ENCODE data around the gene PRR12.

Gene PRR12

DNA sequence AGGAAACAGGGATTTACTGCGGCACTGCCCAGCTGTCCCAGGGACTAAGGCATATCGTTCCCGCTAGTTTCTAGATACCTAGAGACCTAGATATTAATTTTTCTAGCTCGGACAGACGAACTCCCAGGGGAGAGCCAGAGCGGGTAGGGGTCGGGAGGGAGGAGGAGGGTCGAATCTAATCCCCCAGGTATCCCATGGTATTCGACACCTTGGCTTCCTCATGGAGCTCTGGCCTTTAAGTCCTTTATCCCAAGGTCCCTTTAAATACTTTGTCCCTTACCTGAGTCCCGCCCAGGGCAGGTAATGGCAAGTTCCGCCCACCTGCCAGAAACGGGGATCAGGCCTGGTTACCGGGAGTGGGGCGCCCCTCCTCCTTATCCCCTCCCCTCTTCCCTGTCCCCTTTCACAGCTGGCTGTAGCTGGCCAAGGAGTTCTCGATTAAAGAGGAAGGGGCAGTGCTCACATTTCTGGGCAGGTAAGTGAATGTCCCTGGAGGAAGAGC, 9.9 kb upstream of the PRR12 start, which contains the start of gene PRRG2:
PRRG2 (plus strand) TSS at position 310 of the 502 bp plus-strand sequence. CDS start 1,904 bp downstream, outside the sequence.
- no peaks in the 10 kb centered on the region for H3K27me3 ChIP-seq (replicated peaks; ENCODE audit: insufficient read depth, low read length)
- H2AFZ ChIP-seq (ENCODE audit: low read length): peak within 1 kb of the TSS; percentile 98
- H3K9me3 ChIP-seq (replicated peaks; ENCODE audit: insufficient read depth, low read length): no peaks in the 10 kb centered on the region
- DNase-seq: no peak
- H3F3A ChIP-seq (ENCODE audit: insufficient read depth, low read length): no peaks in the 10 kb centered on the region
- H3K4me1 ChIP-seq (ENCODE audit: low read length): peaks cover 16% of the 10 kb centered on the region
- H3K4me3 ChIP-seq (ENCODE audit: low read length): peak within 1 kb of the TSS; percentile 77
- peak within 1 kb of the TSS; percentile 87 for H3K4me2 ChIP-seq (ENCODE audit: low read depth, low read length)
- no peaks in the 10 kb centered on the region for H3K36me3 ChIP-seq (replicated peaks; ENCODE audit: insufficient read depth, low read length)
- H4K20me1 ChIP-seq (ENCODE audit: insufficient read depth, low read length): no peaks in the 10 kb centered on the region
- TF ChIP-seq EZH2phosphoT487 (IDR thresholded peaks at IDR 0.05; ENCODE audit: low read length): no peak
- TF ChIP-seq, protein P1, sequence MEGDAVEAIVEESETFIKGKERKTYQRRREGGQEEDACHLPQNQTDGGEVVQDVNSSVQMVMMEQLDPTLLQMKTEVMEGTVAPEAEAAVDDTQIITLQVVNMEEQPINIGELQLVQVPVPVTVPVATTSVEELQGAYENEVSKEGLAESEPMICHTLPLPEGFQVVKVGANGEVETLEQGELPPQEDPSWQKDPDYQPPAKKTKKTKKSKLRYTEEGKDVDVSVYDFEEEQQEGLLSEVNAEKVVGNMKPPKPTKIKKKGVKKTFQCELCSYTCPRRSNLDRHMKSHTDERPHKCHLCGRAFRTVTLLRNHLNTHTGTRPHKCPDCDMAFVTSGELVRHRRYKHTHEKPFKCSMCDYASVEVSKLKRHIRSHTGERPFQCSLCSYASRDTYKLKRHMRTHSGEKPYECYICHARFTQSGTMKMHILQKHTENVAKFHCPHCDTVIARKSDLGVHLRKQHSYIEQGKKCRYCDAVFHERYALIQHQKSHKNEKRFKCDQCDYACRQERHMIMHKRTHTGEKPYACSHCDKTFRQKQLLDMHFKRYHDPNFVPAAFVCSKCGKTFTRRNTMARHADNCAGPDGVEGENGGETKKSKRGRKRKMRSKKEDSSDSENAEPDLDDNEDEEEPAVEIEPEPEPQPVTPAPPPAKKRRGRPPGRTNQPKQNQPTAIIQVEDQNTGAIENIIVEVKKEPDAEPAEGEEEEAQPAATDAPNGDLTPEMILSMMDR (IDR thresholded peaks at IDR 0.05; ENCODE audit: low read length): no peak
- no peak for TF ChIP-seq EZH2 (optimal IDR thresholded peaks at IDR 0.05; ENCODE audit: low read depth, low read length)
- H3K79me2 ChIP-seq (ENCODE audit: low read length): peaks cover 38% of the 10 kb centered on the region
- H3K27ac ChIP-seq (ENCODE audit: low read length): no peak within 1 kb of the TSS
- H3K9me2 ChIP-seq (replicated peaks; ENCODE audit: insufficient read depth, low read length): no peaks in the 10 kb centered on the region
- H3K9ac ChIP-seq (ENCODE audit: low read length): peak within 1 kb of the TSS; percentile 56

DNA sequence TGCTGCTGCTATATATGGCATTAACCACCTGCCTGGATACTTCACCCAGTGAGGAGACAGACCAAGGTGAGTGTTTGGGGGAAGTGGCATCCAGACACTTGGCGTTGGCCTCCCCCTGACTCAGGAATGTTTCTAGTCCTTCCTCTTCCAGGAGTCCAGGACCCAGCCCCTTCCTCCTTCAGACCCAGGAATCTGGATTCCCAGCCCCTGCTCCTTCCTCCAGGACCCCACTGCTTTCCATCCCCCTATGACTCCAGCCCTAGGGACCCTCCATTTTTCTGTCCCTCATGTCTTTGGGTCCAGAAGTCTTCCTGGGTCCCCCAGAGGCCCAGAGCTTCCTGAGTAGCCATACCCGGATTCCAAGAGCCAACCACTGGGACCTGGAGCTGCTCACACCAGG, 7.7 kb upstream of the PRR12 start:
- Histone ChIP-seq H3K4me3 (ENCODE audit: low read length) (no peak overlapping the region), H3K9me3 (replicated peaks; ENCODE audit: insufficient read depth, low read length) (no peaks in the 10 kb centered on the region), H3K4me1 (ENCODE audit: low read length) (peaks cover 16% of the 10 kb centered on the region), H2AFZ (ENCODE audit: low read length) (no peak overlapping the region), H3K36me3 (replicated peaks; ENCODE audit: insufficient read depth, low read length) (no peaks in the 10 kb centered on the region), H3K27ac (ENCODE audit: low read length) (no peak overlapping the region), H3K4me2 (ENCODE audit: low read depth, low read length) (no peak overlapping the region), H3K79me2 (ENCODE audit: low read length) (peaks cover 19% of the 10 kb centered on the region), H4K20me1 (ENCODE audit: insufficient read depth, low read length) (no peaks in the 10 kb centered on the region), H3K9ac (ENCODE audit: low read length) (no peak overlapping the region), H3K27me3 (replicated peaks; ENCODE audit: insufficient read depth, low read length) (no peaks in the 10 kb centered on the region), H3F3A (ENCODE audit: insufficient read depth, low read length) (peaks cover 2% of the 10 kb centered on the region; the same call in 1 of the 2 replicates), H3K9me2 (replicated peaks; ENCODE audit: insufficient read depth, low read length) (no peaks in the 10 kb centered on the region)
- DNase-seq: no peak
- TF ChIP-seq EZH2 (optimal IDR thresholded peaks at IDR 0.05; ENCODE audit: low read depth, low read length) (no peak), EZH2phosphoT487 (IDR thresholded peaks at IDR 0.05; ENCODE audit: low read length) (no peak)
- TF ChIP-seq, protein P1 (IDR thresholded peaks at IDR 0.05; ENCODE audit: low read length): no peak

DNA sequence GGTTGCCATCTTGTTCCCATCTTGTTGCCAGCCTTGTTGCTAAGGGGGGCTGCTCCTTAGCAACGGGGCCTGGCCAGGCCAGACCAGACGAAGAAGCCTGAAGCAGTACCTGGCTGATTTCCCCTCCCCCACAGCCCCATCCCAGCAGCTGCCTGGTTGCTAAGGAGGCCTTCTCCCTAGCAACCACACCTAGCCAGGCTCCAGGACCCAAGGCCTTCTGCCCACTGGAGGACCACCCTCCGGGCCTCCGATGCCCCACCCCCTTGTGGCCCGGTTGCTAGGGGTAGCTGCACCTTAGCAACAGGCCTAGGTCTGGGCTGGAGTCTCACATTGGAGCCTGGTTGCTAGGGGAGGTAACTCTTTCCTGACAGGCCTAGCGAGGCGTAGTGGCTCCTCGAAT, 6.0 kb upstream of the PRR12 start:
- no peaks in the 10 kb centered on the region for H4K20me1 ChIP-seq (ENCODE audit: insufficient read depth, low read length)
- no peaks in the 10 kb centered on the region for H3K9me3 ChIP-seq (replicated peaks; ENCODE audit: insufficient read depth, low read length)
- peaks cover 2% of the 10 kb centered on the region for H3K79me2 ChIP-seq (ENCODE audit: low read length)
- no peaks in the 10 kb centered on the region for H3K27me3 ChIP-seq (replicated peaks; ENCODE audit: insufficient read depth, low read length)
- DNase-seq: no peak
- no peaks in the 10 kb centered on the region for H3K36me3 ChIP-seq (replicated peaks; ENCODE audit: insufficient read depth, low read length)
- H3F3A ChIP-seq (ENCODE audit: insufficient read depth, low read length): peaks cover 15% of the 10 kb centered on the region
- no peaks in the 10 kb centered on the region for H3K9me2 ChIP-seq (replicated peaks; ENCODE audit: insufficient read depth, low read length)
- no peak overlapping the region for H3K9ac ChIP-seq (ENCODE audit: low read length)
- no peak overlapping the region for H3K4me2 ChIP-seq (ENCODE audit: low read depth, low read length)
- no peak for TF ChIP-seq EZH2phosphoT487 (IDR thresholded peaks at IDR 0.05; ENCODE audit: low read length)
- no peak for TF ChIP-seq EZH2 (optimal IDR thresholded peaks at IDR 0.05; ENCODE audit: low read depth, low read length)
- TF ChIP-seq, protein P1 (IDR thresholded peaks at IDR 0.05; ENCODE audit: low read length): no peak
- no peak overlapping the region for H2AFZ ChIP-seq (ENCODE audit: low read length)
- H3K4me1 ChIP-seq (ENCODE audit: low read length): peaks cover 20% of the 10 kb centered on the region
- no peak overlapping the region for H3K27ac ChIP-seq (ENCODE audit: low read length)
- H3K4me3 ChIP-seq (ENCODE audit: low read length): no peak overlapping the region
